Measurements from ENCODE around the gene RAX2. TPM values are rescaled to one million over a fixed set of nuclear protein-coding genes. Genes with fewer than 3 reads are reported as not detected.

RAX2 gene
- total and polyA plus RNA-seq, 9 of the 15 experiments (the other 6 are each of a cell fraction or from before 2014, with no cell fraction given), result not detected

DNA sequence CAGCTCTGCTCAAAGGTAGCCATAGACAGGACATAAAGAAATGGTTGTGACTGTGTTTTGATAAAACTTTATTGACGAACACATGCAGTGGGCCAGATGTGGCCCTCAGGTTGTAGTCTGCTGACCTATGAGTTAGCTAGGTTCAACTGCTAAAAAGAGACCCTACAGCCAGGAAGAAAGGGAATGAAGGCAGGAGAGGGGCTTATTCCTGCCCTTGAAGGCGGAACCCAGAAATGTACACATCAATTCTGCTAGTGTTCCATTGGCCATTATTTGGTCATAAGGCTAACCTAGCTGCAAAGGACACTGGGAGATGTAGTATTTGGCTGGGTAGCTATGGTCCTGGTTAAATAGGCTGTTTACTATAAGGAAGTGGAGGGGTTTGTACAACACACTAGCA, 28.5 kb downstream of the RAX2 start (continued):
- TF ChIP-seq E2F8 (IDR thresholded peaks at IDR 0.05; ENCODE audit: low read depth, partially characterized antibody), result no peak
- TF ChIP-seq ZBTB43 (CRISPR knock-in tag; IDR thresholded peaks at IDR 0.05), result no peak
- 0 out of 2 replicates have a peak, but pooled peaks have one; percentile 14 for TF ChIP-seq NFIC (IDR thresholded peaks at IDR 0.05)
- no peak for TF ChIP-seq DEAF1 (CRISPR knock-in tag; IDR thresholded peaks at IDR 0.05)
- no peak for TF ChIP-seq ATF1 (CRISPR knock-in tag; IDR thresholded peaks at IDR 0.05)
- TF ChIP-seq ATF1 (tag; IDR thresholded peaks at IDR 0.05), result peak; percentile 34; the same call in 1 of the 2 replicates
- peak; percentile 82 for TF ChIP-seq ZNF143 (CRISPR knock-in tag; IDR thresholded peaks at IDR 0.05)
- peak; percentile 13 for TF ChIP-seq NFYB (IDR thresholded peaks at IDR 0.05; ENCODE audit: extremely low read depth, insufficient read length)
- no peak for TF ChIP-seq KDM2B (CRISPR knock-in tag; IDR thresholded peaks at IDR 0.05)
- peak; percentile 73; the same call in 1 of the 2 replicates for TF ChIP-seq RAD51 (IDR thresholded peaks at IDR 0.05; ENCODE audit: borderline replicate concordance, low read depth)
- TF ChIP-seq COPS2 (conservative IDR thresholded peaks at IDR 0.05), result no peak
- no peak for TF ChIP-seq MYNN (IDR thresholded peaks at IDR 0.05)
- TF ChIP-seq MYNN (CRISPR knock-in tag; IDR thresholded peaks at IDR 0.05), result no peak
- TF ChIP-seq CREB3L1 (IDR thresholded peaks at IDR 0.05; ENCODE audit: borderline replicate concordance, low read depth), result peak; percentile 55; the same call in 1 of the 2 replicates
- no peak for TF ChIP-seq CBX5 (IDR thresholded peaks at IDR 0.05; ENCODE audit: borderline replicate concordance, low read depth)
- TF ChIP-seq ZNF583 (CRISPR knock-in tag; IDR thresholded peaks at IDR 0.05), result no peak
- TF ChIP-seq NR3C1 (CRISPR knock-in tag; IDR thresholded peaks at IDR 0.05), result no peak
- TF ChIP-seq EHMT2 (IDR thresholded peaks at IDR 0.05), result 0 out of 2 replicates have a peak, but pooled peaks have one; percentile 18
- TF ChIP-seq MAFG (tag; conservative IDR thresholded peaks at IDR 0.05), result no peak
- peak; percentile 54; the same call in 1 of the 2 replicates for TF ChIP-seq ZKSCAN1 (IDR thresholded peaks at IDR 0.05; ENCODE audit: low read depth, low read length)
- TF ChIP-seq USF1 (CRISPR knock-in tag; IDR thresholded peaks at IDR 0.05), result peak; percentile 81
- no peak for TF ChIP-seq MXD1 (CRISPR knock-in tag; IDR thresholded peaks at IDR 0.05; ENCODE audit: borderline replicate concordance, poor library complexity, severe bottlenecking)
- no peak for TF ChIP-seq HDAC1 (IDR thresholded peaks at IDR 0.05)

All from K562 (cell line).